Activated T-cell treated with anti-CD3 and anti-CD28 coated beads, Interleukin-2, amount 50 U/mL, for 72 hours (primary cell): ENCODE results near the gene PARP1. TPM values are rescaled to one million over a fixed set of nuclear protein-coding genes. Genes with fewer than 3 reads are reported as not detected.

Source experiments
- ATAC-seq, 2 donors: fragments of 150-1000 bp; cut with Tn5 transposase; replicated peaks in 1 of 2; 2 replicates each; pipeline ENCODE4 v1.10.0; 2021; ENCODE audit warnings: moderate library complexity in 2 of 2, mild to moderate bottlenecking in 1 of 2
- DNase-seq, 2 donors: peaks; one replicate each; pipeline ENCODE4 v3.0.0; 2021 to 2022; ENCODE audit warnings: mixed read lengths in 1 of 2
- H3K27ac Mint-ChIP-seq: one replicate; pipeline ENCODE4 v1.8.0; 2022; ENCODE audit warnings: mild to moderate bottlenecking, moderate library complexity, mixed read lengths
- H3K27me3 Mint-ChIP-seq: one replicate; pipeline ENCODE4 v1.8.0; 2022; ENCODE audit warnings: low read depth, mixed read lengths
- H3K36me3 Mint-ChIP-seq, 2 donors: one replicate each; pipeline ENCODE4 v1.8.0; 2022; ENCODE audit warnings: mixed read lengths in 2 of 2, mild to moderate bottlenecking in 1 of 2; ENCODE audit not compliant: insufficient read depth in 2 of 2
- H3K4me1 Mint-ChIP-seq: one replicate; pipeline ENCODE4 v1.8.0; 2022; ENCODE audit warnings: low read depth, mixed read lengths
- H3K4me3 Mint-ChIP-seq, 2 donors: one replicate each; pipeline ENCODE4 v1.8.0; 2022; ENCODE audit warnings: mild to moderate bottlenecking in 2 of 2, mixed read lengths in 2 of 2, moderate library complexity in 2 of 2
- H3K9me3 Mint-ChIP-seq, 2 donors: one replicate each; pipeline ENCODE4 v1.8.0; 2022; ENCODE audit warnings: mixed read lengths in 2 of 2
- total RNA-seq, 2 donors: library from RNA; stranded (reverse); gene quantifications; one replicate each; pipeline ENCODE4 v1.2.3, GENCODE V29; 2022

The PARP1 gene
- total RNA-seq, 2 donors from 2014 or later: 161 to 184 TPM

DNA sequence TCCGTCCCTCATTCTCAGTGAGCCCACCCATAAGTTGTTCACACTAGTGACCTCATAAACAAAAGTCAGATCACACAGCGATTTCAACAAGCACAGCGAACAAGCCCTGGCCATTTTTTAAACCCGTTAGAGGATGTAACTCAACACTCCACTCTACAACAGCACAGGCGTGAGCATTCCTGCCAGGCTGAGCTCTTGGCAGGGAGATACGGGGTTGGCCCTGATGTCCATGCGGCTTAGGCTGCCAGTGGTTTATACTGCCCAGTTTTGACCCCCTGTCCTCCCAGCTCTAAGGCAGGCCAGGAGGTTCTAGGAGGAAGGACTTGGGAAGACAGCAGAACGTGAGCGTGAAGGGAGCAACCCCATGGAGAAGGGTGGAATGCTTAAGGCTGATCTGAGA is 35.0 kb downstream of the PARP1 start:
- H3K27me3 Mint-ChIP-seq: no peaks in the 10 kb centered on the region
- no peak overlapping the region for H3K4me3 Mint-ChIP-seq
- H3K9me3 Mint-ChIP-seq: no peaks in the 10 kb centered on the region
- no peak for ATAC-seq
- no peaks in the 10 kb centered on the region for H3K4me1 Mint-ChIP-seq
- H3K36me3 Mint-ChIP-seq: peaks cover 10 to 29% of the 10 kb centered on the region in 2 donors
- no peak for DNase-seq
- no peak overlapping the region for H3K27ac Mint-ChIP-seq

DNA sequence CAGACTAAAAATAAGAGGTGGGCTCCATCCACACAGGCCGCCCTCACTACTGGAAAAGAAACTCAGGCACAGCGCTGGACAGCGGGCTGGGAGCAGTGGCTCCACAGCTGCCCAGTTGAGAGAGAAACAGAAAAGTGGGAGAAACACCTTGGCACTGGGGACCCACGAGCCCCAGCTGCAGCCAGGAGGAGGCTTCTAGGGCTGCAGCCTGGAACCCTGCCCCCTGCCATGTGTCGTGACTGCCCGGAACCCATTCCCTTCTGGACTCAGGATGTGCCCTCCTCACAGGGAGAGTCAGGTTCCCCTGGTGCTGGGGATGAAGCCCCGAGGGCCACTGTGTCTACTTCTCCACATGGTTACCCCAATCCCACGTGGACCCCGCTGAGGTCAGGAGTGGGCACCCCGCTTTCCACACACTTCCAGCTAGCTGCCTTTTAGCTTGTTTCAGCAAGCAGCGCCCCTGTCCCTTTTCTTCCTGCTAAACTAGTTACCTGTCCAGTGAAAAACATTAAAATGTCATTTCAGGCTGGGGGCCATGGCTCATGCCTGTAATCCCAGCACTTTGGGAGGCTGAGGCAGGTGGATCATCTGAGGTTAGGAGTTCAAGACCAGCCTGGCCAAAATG is 35.9 kb downstream of the PARP1 start:
- Mint-ChIP-seq H3K4me1 (no peaks in the 10 kb centered on the region), H3K9me3 (no peaks in the 10 kb centered on the region), H3K27ac (no peak overlapping the region), H3K4me3 (no peak overlapping the region), H3K36me3 (peaks cover 11 to 32% of the 10 kb centered on the region in 2 donors), H3K27me3 (no peaks in the 10 kb centered on the region)
- DNase-seq (no peak), ATAC-seq (no peak)

DNA sequence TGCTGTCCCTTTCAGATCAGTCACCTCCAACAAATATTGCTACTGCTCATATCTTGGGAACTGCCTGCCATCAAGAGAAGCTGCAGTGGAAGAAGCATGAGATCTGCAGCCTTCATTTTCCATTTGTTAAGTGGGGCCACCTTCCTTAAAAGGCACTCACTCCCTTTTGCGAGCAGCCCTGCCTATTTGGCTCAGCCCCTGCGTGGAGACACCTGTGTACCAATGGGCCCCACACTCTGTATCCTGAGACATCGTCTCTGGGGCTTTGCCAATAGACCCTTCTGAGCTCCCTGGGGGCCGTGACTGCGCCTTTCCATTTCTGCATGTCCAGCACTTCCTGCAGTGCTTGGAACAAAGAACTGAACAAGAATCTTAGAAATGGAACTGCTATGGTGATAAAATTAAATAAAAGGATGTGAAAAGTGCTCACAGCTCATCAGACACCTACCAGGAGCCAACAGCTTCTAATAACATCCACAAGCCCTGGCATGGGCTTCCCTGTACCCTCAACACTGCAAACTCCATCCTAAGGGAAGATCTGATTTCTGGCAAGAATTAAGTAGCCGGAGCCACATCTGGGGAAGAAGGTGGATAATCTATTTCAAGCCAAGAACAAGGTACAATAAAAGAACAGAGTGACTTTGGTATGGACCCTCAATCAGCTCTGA is 36.7 kb downstream of the PARP1 start:
- DNase-seq (no peak), ATAC-seq (no peak)
- no peak overlapping the region for H3K4me3 Mint-ChIP-seq
- no peaks in the 10 kb centered on the region for H3K4me1 Mint-ChIP-seq
- H3K9me3 Mint-ChIP-seq: no peaks in the 10 kb centered on the region
- H3K27me3 Mint-ChIP-seq: no peaks in the 10 kb centered on the region
- H3K27ac Mint-ChIP-seq: no peak overlapping the region
- peaks cover 11 to 33% of the 10 kb centered on the region in 2 donors for H3K36me3 Mint-ChIP-seq

DNA sequence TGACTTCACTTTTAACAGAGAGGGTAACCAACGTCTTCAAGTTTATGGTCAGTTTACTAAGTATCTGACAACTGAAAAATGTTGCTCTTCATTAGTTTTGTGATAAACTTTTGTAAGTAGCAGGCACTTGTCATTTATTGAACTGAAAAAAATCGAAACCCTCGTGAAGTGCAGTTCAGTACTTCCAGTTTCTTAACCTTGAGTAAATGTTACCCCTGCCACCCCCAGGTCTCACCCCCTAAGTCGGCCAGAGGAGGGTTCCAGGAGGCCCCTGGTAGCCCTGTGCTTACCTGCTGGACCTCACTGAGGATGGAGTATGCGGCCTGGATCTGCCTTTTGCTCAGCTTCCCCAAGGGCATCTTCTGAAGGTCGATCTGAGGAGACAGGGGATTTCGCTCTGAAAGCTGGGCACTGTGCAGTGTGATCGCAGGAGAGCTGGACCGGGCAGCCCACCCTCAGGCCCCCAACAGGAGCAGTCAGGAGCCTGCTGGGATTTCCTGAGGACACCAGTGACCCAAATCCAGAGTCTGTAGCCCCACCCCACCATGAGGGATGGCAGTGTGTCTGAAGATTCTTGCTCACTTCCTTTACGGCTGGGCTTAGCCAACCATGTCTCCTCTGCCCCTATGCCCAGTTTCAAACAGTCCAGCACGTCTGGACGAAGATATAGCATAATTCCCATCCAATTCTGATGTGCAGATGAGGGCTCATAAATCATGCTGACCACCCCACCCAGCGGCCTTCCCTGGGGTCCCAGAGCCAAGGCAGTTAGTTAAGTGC is 37.6 kb downstream of the PARP1 start:
- ATAC-seq (no peak), DNase-seq (no peak)
- Mint-ChIP-seq H3K9me3 (no peaks in the 10 kb centered on the region), H3K4me1 (no peaks in the 10 kb centered on the region), H3K27ac (no peak overlapping the region), H3K27me3 (no peaks in the 10 kb centered on the region), H3K36me3 (peaks cover 11 to 34% of the 10 kb centered on the region in 2 donors), H3K4me3 (no peak overlapping the region)

DNA sequence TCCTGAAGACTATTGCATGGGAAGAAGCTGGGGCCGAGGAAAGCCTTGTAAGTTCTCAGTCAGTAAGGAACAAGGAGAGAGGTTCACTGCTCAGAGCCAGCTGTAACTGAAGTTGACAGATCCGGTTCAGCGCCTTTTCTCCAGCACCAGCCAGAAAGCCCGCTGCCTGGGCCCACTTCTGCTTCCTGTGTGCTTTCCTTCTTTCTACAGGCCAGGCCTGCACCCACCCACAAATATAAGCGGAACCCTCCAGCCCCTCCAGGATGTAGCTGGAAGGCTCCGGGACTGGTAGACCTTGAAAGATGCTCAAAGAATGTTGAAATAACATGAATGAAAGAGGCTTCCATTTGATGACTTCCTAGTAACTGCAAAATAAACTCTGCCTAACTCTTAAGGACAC is 38.8 kb downstream of the PARP1 start:
- Mint-ChIP-seq H3K9me3 (no peaks in the 10 kb centered on the region), H3K4me1 (no peaks in the 10 kb centered on the region), H3K27me3 (no peaks in the 10 kb centered on the region), H3K27ac (no peak overlapping the region), H3K4me3 (no peak overlapping the region), H3K36me3 (peaks cover 9 to 34% of the 10 kb centered on the region in 2 donors)
- DNase-seq (no peak), ATAC-seq (no peak)

DNA sequence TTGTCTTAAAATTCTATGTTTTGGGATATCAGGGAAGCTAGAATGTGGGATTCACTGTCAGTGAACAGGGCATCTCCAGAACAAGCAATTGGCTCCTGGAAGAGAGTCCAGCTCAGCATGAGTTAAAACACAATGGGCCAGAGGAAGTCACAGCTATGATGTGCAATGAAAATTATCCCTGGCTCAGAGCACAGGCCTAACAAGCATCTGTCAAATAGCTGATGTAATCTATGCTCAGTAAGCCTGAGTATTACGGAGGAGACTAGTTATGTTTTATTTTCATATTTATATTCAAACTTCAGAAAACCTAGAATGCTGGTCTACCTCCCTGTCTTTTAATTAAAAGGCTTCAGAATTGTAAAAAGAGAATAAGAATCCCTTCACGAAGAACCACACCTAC is 41.6 kb downstream of the PARP1 start:
- ATAC-seq (no peak), DNase-seq (no peak)
- no peak overlapping the region for H3K4me3 Mint-ChIP-seq
- H3K4me1 Mint-ChIP-seq: no peaks in the 10 kb centered on the region
- no peaks in the 10 kb centered on the region for H3K27me3 Mint-ChIP-seq
- H3K36me3 Mint-ChIP-seq: peaks cover 4 to 32% of the 10 kb centered on the region in 2 donors
- H3K9me3 Mint-ChIP-seq: no peaks in the 10 kb centered on the region
- H3K27ac Mint-ChIP-seq: no peak overlapping the region

DNA sequence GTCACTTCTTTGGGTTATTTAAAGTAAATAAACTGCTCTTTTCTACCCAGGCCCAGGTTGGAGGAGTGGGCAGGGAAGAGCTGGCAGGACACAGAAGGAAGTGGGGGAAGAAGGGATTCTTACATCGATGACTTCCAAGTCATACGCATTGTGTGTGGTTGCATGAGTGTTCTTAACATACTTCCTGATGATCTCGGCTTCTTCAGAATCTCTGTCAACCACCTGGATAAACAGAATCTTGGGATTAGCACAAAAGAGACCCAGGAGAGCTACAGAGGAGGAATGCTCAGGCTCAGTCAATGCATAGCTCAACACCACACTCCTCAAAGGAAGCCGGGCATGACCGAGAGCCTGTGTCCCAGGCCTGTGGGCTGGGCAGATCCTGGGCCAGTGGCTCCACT is 42.1 kb downstream of the PARP1 start:
- Mint-ChIP-seq H3K27ac (no peak overlapping the region), H3K4me1 (no peaks in the 10 kb centered on the region), H3K4me3 (no peak overlapping the region), H3K27me3 (no peaks in the 10 kb centered on the region), H3K9me3 (no peaks in the 10 kb centered on the region), H3K36me3 (peaks cover 4 to 29% of the 10 kb centered on the region in 2 donors)
- DNase-seq: no peak
- ATAC-seq: no peak

DNA sequence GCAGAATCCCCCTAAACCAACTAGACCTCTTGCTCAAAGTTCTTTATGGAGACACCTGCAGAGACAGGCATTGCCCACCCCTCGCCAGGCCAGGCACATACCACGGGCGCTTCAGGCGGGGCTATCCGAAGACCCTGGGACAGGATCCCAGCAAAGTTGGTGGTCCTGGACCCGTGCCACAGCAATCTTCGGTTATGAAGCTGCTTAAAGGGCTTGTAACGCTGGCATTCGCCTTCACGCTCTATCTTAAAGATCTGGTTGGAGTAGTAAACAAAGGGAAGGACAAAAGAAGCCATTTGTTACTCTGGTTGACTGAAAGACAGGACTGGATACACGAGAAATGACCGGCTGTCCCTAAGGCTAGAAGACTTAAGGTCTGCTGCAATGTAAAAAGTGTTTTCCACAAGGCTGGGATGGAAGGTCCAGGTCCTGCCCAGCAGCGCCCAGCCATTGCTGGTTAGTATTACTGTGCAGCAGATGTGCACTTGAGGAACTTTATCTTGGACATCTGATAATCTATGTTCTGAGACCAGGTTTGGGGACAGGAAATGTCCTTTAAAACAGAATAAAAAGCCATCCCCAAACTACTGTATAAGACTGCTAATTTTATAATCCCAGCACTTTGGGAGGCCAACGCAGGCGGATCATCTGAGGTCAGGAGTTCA is 42.9 kb downstream of the PARP1 start:
- no peaks in the 10 kb centered on the region for H3K27me3 Mint-ChIP-seq
- ATAC-seq: no peak
- peaks cover 4 to 25% of the 10 kb centered on the region in 2 donors for H3K36me3 Mint-ChIP-seq
- H3K4me1 Mint-ChIP-seq: no peaks in the 10 kb centered on the region
- H3K27ac Mint-ChIP-seq: no peak overlapping the region
- DNase-seq: no peak
- no peaks in the 10 kb centered on the region for H3K9me3 Mint-ChIP-seq
- H3K4me3 Mint-ChIP-seq: no peak overlapping the region

DNA sequence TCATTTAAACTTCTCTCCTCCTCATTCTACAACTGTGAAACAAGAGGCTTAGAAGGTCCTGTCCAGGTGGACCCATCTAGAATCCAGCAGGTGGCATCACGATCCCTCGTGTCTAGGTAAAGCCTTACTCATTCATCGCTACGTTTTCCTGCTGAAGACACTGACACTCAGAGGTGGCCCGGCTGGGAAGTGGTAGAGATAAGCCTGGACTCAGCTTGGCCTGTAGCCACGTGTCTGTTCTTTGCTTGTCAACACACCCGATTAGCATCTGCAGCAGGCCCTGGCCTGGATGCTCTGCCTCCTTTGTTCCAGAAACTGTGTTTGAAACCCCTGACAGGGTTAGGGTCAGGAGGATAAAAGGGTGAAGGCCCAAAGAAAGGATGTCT is 43.4 kb downstream of the PARP1 start:
- Mint-ChIP-seq H3K4me1 (no peaks in the 10 kb centered on the region), H3K36me3 (peaks cover 4 to 25% of the 10 kb centered on the region in 2 donors), H3K27ac (no peak overlapping the region), H3K9me3 (no peaks in the 10 kb centered on the region), H3K27me3 (no peaks in the 10 kb centered on the region), H3K4me3 (no peak overlapping the region)
- no peak for DNase-seq
- no peak for ATAC-seq

DNA sequence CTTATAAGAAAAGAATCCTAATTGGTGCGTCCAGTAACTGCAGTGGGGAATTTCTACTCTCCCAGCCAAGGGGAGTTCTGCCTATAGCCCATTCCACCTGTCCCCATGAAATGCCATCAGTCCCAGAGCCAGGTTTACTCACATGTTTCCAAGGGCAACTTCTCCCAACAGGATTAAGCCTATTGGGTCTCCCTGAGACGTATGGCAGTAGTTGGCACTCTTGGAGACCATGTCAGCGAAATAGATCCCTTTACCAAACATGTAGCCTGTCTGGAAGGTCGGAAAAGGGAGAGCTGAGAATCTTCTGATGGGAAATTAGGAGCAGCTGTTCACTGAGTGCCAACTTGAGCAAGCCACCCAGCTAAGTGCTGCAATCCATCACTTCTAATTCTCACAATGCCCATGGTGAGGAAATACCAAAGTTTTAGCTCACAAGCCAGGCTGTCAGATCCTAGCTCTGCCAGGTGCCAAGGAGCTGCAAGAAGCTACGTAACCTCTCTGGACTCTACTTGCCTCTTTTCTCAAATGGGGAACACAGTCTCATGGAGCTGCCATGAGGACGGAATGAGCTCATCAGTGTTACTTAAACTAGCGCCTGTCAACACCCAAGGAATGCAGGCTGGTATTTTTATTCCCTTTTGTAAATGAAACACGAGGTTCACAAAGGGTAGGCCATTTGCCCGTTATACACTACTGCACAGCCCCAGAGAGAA is 43.9 kb downstream of the PARP1 start:
- Mint-ChIP-seq H3K36me3 (peaks cover 4 to 27% of the 10 kb centered on the region in 2 donors), H3K4me1 (no peaks in the 10 kb centered on the region), H3K4me3 (no peak overlapping the region), H3K9me3 (no peaks in the 10 kb centered on the region), H3K27me3 (no peaks in the 10 kb centered on the region), H3K27ac (no peak overlapping the region)
- ATAC-seq (no peak), DNase-seq (no peak)

DNA sequence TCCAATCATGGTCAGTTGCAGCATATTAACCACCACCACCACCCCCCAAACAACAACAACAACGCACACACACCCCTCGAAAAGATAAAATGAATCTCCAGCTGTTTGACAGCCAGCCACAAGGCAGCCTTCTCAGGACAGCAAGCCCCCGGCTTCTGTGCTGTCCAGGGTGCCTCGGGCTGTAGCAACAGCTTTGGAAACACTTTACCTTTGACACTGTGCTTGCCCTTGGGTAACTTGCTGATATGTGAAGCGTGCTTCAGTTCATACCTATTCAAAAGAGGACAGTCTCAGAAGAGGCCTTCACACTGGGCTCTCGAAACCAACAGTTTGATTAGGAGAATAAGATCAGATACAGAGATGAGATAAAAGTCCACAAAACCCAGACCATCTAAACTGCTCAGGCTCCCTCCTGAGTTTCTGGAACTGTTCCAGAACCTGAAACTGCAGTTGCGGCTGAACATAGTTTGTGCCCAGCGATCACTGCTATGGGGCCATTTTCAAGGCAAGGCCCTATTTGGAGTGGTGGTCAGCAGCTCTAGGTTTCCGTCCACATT is 44.9 kb downstream of the PARP1 start:
- H3K4me1 Mint-ChIP-seq: no peaks in the 10 kb centered on the region
- peaks cover 4 to 27% of the 10 kb centered on the region in 2 donors for H3K36me3 Mint-ChIP-seq
- H3K4me3 Mint-ChIP-seq: no peak overlapping the region
- no peaks in the 10 kb centered on the region for H3K27me3 Mint-ChIP-seq
- DNase-seq (no peak), ATAC-seq (no peak)
- H3K9me3 Mint-ChIP-seq: no peaks in the 10 kb centered on the region
- H3K27ac Mint-ChIP-seq: peak overlapping the region; percentile 7

DNA sequence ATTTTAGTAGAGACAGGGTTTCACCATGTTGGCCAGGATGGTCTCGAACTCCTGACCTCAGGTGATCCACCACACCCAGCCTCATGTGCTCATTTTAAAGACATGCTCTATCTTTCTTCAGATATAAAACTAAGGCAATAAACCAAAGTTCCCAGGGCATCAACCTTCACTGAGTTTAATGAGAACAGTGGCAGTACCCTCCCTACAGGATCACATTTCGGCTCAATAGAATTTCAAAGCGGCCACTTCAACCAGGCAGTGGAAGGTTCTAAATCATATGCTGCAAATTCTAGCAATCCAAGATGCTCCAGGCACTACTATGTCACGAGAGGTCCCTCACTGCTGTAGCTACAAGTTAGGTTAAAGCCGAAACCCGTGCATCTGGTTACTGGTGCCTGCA is 45.5 kb downstream of the PARP1 start:
- Mint-ChIP-seq H3K27ac (no peak overlapping the region), H3K36me3 (peaks cover under 1 to 26% of the 10 kb centered on the region in 2 donors), H3K4me1 (no peaks in the 10 kb centered on the region), H3K9me3 (no peaks in the 10 kb centered on the region), H3K27me3 (no peaks in the 10 kb centered on the region), H3K4me3 (no peak overlapping the region)
- no peak for DNase-seq
- ATAC-seq: no peak
